Panc1 (cell line): ENCODE data around the gene IRS4.

ENCODE experiments used
- POLR2AphosphoS5 ChIP-seq: IDR thresholded peaks from 2 replicates; pipeline ENCODE4 v1.6.1; 2012; ENCODE audit warnings: mild to moderate bottlenecking, low read depth, low read length, moderate library complexity
- SIN3A ChIP-seq: IDR thresholded peaks from 2 replicates; pipeline ENCODE4 v1.6.1; 2012; ENCODE audit warnings: low read depth, mild to moderate bottlenecking, low read length, moderate library complexity, borderline replicate concordance; ENCODE audit not compliant: insufficient read depth
- TF ChIP-seq, protein P1 (sequence below): fragments of 450-650 bp; IDR thresholded peaks from 2 replicates; pipeline ENCODE4 v1.5.1; 2017; ENCODE audit warnings: mild to moderate bottlenecking
- TF ChIP-seq, protein P2 (sequence below), 2 experiments: IDR thresholded peaks; 2 replicates each; pipeline ENCODE4 v1.6.1; 2011 to 2012; ENCODE audit warnings: low read depth in 2 of 2, control low read depth in 1 of 2, low read length in 1 of 2, mild to moderate bottlenecking in 1 of 2, moderate library complexity in 1 of 2; ENCODE audit not compliant: insufficient read depth in 1 of 2

DNA sequence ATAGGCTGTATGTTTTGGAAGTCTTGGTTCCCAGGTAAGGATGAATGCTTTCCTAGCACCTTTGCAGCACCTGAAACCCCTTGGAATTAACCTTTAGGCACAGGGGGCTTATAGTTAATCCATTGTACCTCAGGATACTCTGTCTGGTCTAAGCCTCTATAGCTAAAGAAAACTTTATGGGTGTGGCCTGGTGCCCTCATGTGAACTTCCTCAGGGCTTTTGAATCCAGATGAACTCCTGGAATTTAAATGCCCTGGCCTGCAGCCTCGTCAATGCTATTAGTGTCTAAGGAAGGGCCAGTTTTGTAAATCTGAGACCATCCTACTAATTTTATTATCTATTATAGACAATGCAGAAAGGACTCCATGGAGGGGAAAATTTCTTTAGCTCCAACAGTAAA, 33.8 kb downstream of the IRS4 start:
- TF ChIP-seq, protein P1, sequence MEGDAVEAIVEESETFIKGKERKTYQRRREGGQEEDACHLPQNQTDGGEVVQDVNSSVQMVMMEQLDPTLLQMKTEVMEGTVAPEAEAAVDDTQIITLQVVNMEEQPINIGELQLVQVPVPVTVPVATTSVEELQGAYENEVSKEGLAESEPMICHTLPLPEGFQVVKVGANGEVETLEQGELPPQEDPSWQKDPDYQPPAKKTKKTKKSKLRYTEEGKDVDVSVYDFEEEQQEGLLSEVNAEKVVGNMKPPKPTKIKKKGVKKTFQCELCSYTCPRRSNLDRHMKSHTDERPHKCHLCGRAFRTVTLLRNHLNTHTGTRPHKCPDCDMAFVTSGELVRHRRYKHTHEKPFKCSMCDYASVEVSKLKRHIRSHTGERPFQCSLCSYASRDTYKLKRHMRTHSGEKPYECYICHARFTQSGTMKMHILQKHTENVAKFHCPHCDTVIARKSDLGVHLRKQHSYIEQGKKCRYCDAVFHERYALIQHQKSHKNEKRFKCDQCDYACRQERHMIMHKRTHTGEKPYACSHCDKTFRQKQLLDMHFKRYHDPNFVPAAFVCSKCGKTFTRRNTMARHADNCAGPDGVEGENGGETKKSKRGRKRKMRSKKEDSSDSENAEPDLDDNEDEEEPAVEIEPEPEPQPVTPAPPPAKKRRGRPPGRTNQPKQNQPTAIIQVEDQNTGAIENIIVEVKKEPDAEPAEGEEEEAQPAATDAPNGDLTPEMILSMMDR = no peak
- TF ChIP-seq, protein P2, sequence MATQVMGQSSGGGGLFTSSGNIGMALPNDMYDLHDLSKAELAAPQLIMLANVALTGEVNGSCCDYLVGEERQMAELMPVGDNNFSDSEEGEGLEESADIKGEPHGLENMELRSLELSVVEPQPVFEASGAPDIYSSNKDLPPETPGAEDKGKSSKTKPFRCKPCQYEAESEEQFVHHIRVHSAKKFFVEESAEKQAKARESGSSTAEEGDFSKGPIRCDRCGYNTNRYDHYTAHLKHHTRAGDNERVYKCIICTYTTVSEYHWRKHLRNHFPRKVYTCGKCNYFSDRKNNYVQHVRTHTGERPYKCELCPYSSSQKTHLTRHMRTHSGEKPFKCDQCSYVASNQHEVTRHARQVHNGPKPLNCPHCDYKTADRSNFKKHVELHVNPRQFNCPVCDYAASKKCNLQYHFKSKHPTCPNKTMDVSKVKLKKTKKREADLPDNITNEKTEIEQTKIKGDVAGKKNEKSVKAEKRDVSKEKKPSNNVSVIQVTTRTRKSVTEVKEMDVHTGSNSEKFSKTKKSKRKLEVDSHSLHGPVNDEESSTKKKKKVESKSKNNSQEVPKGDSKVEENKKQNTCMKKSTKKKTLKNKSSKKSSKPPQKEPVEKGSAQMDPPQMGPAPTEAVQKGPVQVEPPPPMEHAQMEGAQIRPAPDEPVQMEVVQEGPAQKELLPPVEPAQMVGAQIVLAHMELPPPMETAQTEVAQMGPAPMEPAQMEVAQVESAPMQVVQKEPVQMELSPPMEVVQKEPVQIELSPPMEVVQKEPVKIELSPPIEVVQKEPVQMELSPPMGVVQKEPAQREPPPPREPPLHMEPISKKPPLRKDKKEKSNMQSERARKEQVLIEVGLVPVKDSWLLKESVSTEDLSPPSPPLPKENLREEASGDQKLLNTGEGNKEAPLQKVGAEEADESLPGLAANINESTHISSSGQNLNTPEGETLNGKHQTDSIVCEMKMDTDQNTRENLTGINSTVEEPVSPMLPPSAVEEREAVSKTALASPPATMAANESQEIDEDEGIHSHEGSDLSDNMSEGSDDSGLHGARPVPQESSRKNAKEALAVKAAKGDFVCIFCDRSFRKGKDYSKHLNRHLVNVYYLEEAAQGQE (IDR thresholded peaks at IDR 0.05; ENCODE audit: insufficient read depth in 1 of 2, low read depth in 2 of 2, low read length in 1 of 2) = no peak
- no peak for TF ChIP-seq POLR2AphosphoS5
- no peak for TF ChIP-seq SIN3A
